MCF 10A (cell line): ENCODE measurements around the gene ZNF652. TPM values are rescaled to one million over a fixed set of nuclear protein-coding genes. Genes with fewer than 3 reads are reported as not detected.

Source experiments
- BruUV-seq: library from RNA; stranded (reverse); fragments of 400-500 nt; replicated peaks from 2 replicates; lab custom pipeline; 2021; lab: Mats Ljungman, UMichigan
- CTCF ChIA-PET: fragments of 300-600 bp; sonication (Branson Sonifier 250); formaldehyde crosslinking; extraction: SDS; loops from one replicate; lab custom pipeline; 2021; ENCODE audit warnings: antibody characterized with exemption, inconsistent platforms; lab: Yijun Ruan, JAX
- POLR2A ChIA-PET: fragments of 300-600, 350-650 bp; sonication (Branson Sonifier 250); formaldehyde crosslinking; extraction: SDS; loops from one replicate; lab custom pipeline; 2020; ENCODE audit warnings: antibody characterized with exemption, inconsistent platforms; lab: Yijun Ruan, JAX
- DNase-seq: peaks from one replicate; pipeline ENCODE4 v3.0.0-alpha.2; 2018; ENCODE audit not compliant: unreplicated experiment
- H3K27ac Mint-ChIP-seq: one replicate; pipeline ENCODE4 v1.8.0; 2022; ENCODE audit warnings: mild to moderate bottlenecking, low read depth, mixed read lengths; ENCODE audit not compliant: unreplicated experiment
- H3K27me3 Mint-ChIP-seq: one replicate; pipeline ENCODE4 v1.8.0; 2022; ENCODE audit warnings: mixed read lengths; ENCODE audit not compliant: insufficient read depth, unreplicated experiment
- H3K36me3 Mint-ChIP-seq: one replicate; pipeline ENCODE4 v1.8.0; 2022; ENCODE audit warnings: mild to moderate bottlenecking, moderate library complexity, mixed read lengths; ENCODE audit not compliant: insufficient read depth, unreplicated experiment
- H3K4me1 Mint-ChIP-seq: one replicate; pipeline ENCODE4 v1.8.0; 2022; ENCODE audit warnings: mixed read lengths; ENCODE audit not compliant: insufficient read depth, unreplicated experiment
- H3K4me3 Mint-ChIP-seq: one replicate; pipeline ENCODE4 v1.8.0; 2022; ENCODE audit warnings: mild to moderate bottlenecking, moderate library complexity, mixed read lengths; ENCODE audit not compliant: unreplicated experiment
- H3K9me3 Mint-ChIP-seq: one replicate; pipeline ENCODE4 v1.8.0; 2022; ENCODE audit warnings: mixed read lengths; ENCODE audit not compliant: unreplicated experiment
- intact Hi-C: fragments of 100-400 bp; cut with micrococcal nuclease; formaldehyde crosslinking; loops from 2 replicates; pipeline ENCODE4 v1.14.1; 2022
- total RNA-seq: library from RNA; stranded (reverse); gene quantifications from 2 replicates; pipeline ENCODE4 v1.2.3, GENCODE V29; 2022
- TF ChIP-seq, protein P1 (sequence below): fragments of 200-600 bp; IDR thresholded peaks from one replicate; pipeline ENCODE4 v1.8.0; 2022; ENCODE audit warnings: antibody characterized with exemption, mild to moderate bottlenecking; ENCODE audit not compliant: unreplicated experiment

The ZNF652 gene
- total RNA-seq, 1 experiment from 2014 or later, result 18.8 TPM

GRCh38 chr17:49339354-49339753 lies 22.7 kb downstream of the ZNF652 start:
- Mint-ChIP-seq H3K27me3 (no peaks in the 10 kb centered on the region), H3K9me3 (no peaks in the 10 kb centered on the region), H3K27ac (no peak overlapping the region), H3K4me1 (peaks cover 15% of the 10 kb centered on the region), H3K4me3 (no peak overlapping the region), H3K36me3 (no peaks in the 10 kb centered on the region)
- DNase-seq, result no peak
- BruUV-seq, result no TSS peak
- intact Hi-C loops, result no loop called here
- TF ChIP-seq, protein P1, sequence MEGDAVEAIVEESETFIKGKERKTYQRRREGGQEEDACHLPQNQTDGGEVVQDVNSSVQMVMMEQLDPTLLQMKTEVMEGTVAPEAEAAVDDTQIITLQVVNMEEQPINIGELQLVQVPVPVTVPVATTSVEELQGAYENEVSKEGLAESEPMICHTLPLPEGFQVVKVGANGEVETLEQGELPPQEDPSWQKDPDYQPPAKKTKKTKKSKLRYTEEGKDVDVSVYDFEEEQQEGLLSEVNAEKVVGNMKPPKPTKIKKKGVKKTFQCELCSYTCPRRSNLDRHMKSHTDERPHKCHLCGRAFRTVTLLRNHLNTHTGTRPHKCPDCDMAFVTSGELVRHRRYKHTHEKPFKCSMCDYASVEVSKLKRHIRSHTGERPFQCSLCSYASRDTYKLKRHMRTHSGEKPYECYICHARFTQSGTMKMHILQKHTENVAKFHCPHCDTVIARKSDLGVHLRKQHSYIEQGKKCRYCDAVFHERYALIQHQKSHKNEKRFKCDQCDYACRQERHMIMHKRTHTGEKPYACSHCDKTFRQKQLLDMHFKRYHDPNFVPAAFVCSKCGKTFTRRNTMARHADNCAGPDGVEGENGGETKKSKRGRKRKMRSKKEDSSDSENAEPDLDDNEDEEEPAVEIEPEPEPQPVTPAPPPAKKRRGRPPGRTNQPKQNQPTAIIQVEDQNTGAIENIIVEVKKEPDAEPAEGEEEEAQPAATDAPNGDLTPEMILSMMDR, result no peak
- POLR2A ChIA-PET, result interaction anchor here (1.3 to 2.6 kb wide), 2 partner anchors 10 to 20 kb away, joined by 4 to 15 read pairs; no protein-coding TSS in a partner anchor
- CTCF ChIA-PET, result interaction anchor here (1.1 to 1.8 kb wide), 2 partner anchors 217 to 356 kb away, joined by 3 read pairs; no protein-coding TSS in a partner anchor

- TF ChIP-seq, protein P1, result no peak
- Mint-ChIP-seq H3K27me3 (no peaks in the 10 kb centered on the region), H3K27ac (no peak overlapping the region), H3K4me1 (peaks cover 15% of the 10 kb centered on the region), H3K36me3 (no peaks in the 10 kb centered on the region), H3K4me3 (no peak overlapping the region), H3K9me3 (no peaks in the 10 kb centered on the region)
- no peak for DNase-seq
- CTCF ChIA-PET, result interaction anchor here (1.1 kb wide), 1 partner anchor 357 kb away, joined by 3 read pairs; no protein-coding TSS in a partner anchor
- no TSS peak for BruUV-seq
- POLR2A ChIA-PET, result interaction anchor here (1.3 to 2.6 kb wide), 2 partner anchors 9 to 21 kb away, joined by 4 to 15 read pairs; no protein-coding TSS in a partner anchor
- intact Hi-C loops, result no loop called here
Measured at GRCh38 chr17:49338883-49339282, 23.2 kb downstream of the ZNF652 start.

DNA sequence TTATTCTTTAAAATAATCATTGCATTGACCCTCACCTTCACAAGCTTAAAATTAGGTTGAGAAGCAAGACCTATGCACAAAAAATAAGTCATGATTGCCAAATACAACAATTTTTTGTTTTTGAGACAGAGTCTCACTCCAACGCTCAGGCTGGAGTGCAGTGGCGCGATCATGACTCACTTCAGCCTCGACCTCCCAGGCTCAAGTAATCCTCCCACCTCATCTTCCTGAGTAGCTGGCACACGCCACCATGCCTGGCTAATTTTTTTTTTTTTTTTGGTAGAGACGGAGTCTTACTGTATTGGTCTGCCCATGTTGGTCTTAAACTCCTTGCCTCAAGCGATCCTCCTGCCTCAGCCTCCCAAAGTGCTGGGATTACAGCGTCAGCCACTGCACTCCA lies 24.2 kb downstream of the ZNF652 start:
- intact Hi-C loops, result no loop called here
- no peak overlapping the region for H3K4me3 Mint-ChIP-seq
- ChIA-PET CTCF (interaction anchor here (0.6 to 1.0 kb wide), 2 partner anchors 20 to 342 kb away, joined by 3 to 5 read pairs; no protein-coding TSS in a partner anchor), POLR2A (interaction anchor here (0.6 to 1.7 kb wide), 5 partner anchors 9 to 1717 kb away, joined by 3 to 6 read pairs (median 4); no protein-coding TSS in a partner anchor)
- H3K36me3 Mint-ChIP-seq, result no peaks in the 10 kb centered on the region
- H3K27ac Mint-ChIP-seq, result no peak overlapping the region
- peaks cover 12% of the 10 kb centered on the region for H3K4me1 Mint-ChIP-seq
- TF ChIP-seq, protein P1, result no peak
- no TSS peak for BruUV-seq
- H3K27me3 Mint-ChIP-seq, result no peaks in the 10 kb centered on the region
- DNase-seq, result peak; percentile 75
- no peaks in the 10 kb centered on the region for H3K9me3 Mint-ChIP-seq

DNA sequence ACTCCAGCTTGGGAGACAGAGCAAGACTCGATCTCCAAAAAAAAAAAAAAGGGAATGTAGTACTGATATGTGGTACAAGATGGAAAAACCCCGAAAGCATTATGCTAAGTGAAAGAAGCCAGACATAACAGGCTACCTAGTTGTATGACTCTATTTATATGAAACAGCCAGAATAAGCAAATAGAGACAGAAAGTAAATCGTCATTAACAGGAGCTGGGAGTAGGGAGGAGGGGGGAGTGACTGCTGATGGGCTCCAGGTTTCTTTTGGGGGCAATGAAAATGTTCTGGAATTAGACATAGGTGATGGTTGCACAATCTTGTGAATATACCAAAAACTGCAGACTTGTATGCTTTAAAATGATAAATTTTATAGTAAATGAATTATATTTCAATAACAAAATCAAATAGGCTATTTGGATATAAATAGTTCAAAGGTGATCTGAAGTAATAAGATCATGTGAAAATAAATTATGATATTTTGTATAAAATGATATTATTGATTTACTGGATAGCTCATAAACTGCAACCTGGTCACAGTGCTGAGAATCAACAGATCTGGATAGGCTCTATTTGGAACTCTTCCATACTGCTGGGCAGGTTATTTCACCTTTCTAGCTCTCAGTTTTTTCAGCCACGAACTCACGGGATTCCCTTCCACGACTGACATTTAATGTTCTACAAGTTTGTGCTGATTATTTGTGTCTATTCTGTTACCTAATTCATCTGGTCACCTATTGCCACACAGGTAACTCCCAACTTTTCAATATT lies 27.1 kb downstream of the ZNF652 start:
- TF ChIP-seq, protein P1, result no peak
- Mint-ChIP-seq H3K4me3 (no peak overlapping the region), H3K36me3 (no peaks in the 10 kb centered on the region), H3K9me3 (no peaks in the 10 kb centered on the region), H3K27me3 (no peaks in the 10 kb centered on the region), H3K27ac (no peak overlapping the region), H3K4me1 (peaks cover 12% of the 10 kb centered on the region)
- intact Hi-C loops, result no loop called here
- BruUV-seq, result no TSS peak
- ChIA-PET CTCF (interaction anchor here (0.6 to 2.1 kb wide), 6 partner anchors 19 to 564 kb away, joined by 3 to 7 read pairs (median 4); no protein-coding TSS in a partner anchor), POLR2A (interaction anchor here (1.8 kb wide), 1 partner anchor 25 kb away, joined by 8 read pairs; no protein-coding TSS in a partner anchor)
- DNase-seq, result no peak
